K562 (cell line): Measurements from ENCODE around the gene RIOK3. TPM values are rescaled to one million over a fixed set of nuclear protein-coding genes. Genes with fewer than 3 reads are reported as not detected.
A peak's percentile ranks its signal among the peaks of the same experiment; 100 is the strongest.

Experiments
- CHD7 ChIP-seq: fragments of 200-600 bp; sonication (generic); IDR thresholded peaks from one replicate; pipeline ENCODE4 v1.6.1; 2012; ENCODE audit warnings: mild to moderate bottlenecking, low read depth, low read length, inconsistent platforms
- GABPB1 ChIP-seq: sonication (generic); formaldehyde crosslinking; IDR thresholded peaks from 2 replicates; pipeline ENCODE4 v1.8.0; 2022; ENCODE audit warnings: mild to moderate bottlenecking, missing genetic modification reagents
- NR1H2 ChIP-seq: sonication (generic); formaldehyde crosslinking; IDR thresholded peaks from 2 replicates; pipeline ENCODE4 v1.4.0; 2020; ENCODE audit warnings: mild to moderate bottlenecking, missing genetic modification reagents
- TEAD1 ChIP-seq, 2 experiments: fragments of 450-650 bp in 1 of 2; sonication (generic) in 1 of 2; formaldehyde crosslinking; IDR thresholded peaks; 2 replicates each; pipeline versions ENCODE4 v1.4.0 to v1.8.0; 2020 to 2022; ENCODE audit warnings: mild to moderate bottlenecking in 2 of 2, missing genetic modification reagents in 1 of 2
- ZNF407 ChIP-seq: fragments of 450-650 bp; IDR thresholded peaks from 2 replicates; pipeline ENCODE4 v1.6.1; 2016; ENCODE audit warnings: low read depth
- polyA plus RNA-seq, 8 experiments: library from polyadenylated mRNA; depleted of rRNA in 4 of 8; stranded (reverse) in 5 of 8; unstranded in 3 of 8; fragments of >200 nt; fragmentation: Nextera tagmentation in 2 of 8; fragmentation: Illumina TruSeq in 1 of 8; extraction: Ambion mirVana in 2 of 8; extraction: Trizol in 1 of 8; gene quantifications; 2 replicates each; pipeline versions ENCODE4 v1.2.1 to v1.2.3, GENCODE V29; 2011 to 2014; ENCODE audit warnings: inconsistent platforms in 1 of 8, missing spikeins in 1 of 8
- total RNA-seq, 7 experiments: library from RNA; depleted of rRNA in 6 of 7; stranded (reverse); fragments of >200 nt in 6 of 7; fragmentation: Illumina TruSeq in 2 of 7; extraction: Trizol in 2 of 7; gene quantifications; 2 replicates each; pipeline versions ENCODE4 v1.2.1 to v1.2.3, GENCODE V29; 2011 to 2021; ENCODE audit warnings: low replicate concordance in 1 of 7

Gene RIOK3
- total and polyA plus RNA-seq, 9 of the 15 experiments (the other 6 are each of a cell fraction or from before 2014, with no cell fraction given): 21.4 to 89.5 (median 62.9) TPM

GRCh38 chr18:23528580-23529472 lies 75.7 kb downstream of the RIOK3 start (continued):
- TF ChIP-seq ZNF407 (no peak), GABPB1 (CRISPR knock-in tag) (peak; percentile 49; the same call in 1 of the 2 replicates), TEAD1 (CRISPR knock-in tag; IDR thresholded peaks at IDR 0.05) (peak in 1 of 2 experiments; percentile 80; a peak in 3 of 4 replicates), NR1H2 (CRISPR knock-in tag) (no peak), CHD7 (no peak)
